GM12874 (cell line): ENCODE results near the gene NPPB.

Source experiments
- TF ChIP-seq, protein P1 (sequence below): IDR thresholded peaks from 2 replicates; pipeline ENCODE4 v1.5.1; 2011; ENCODE audit warnings: low read depth, mild to moderate bottlenecking, control low read depth, low read length, moderate library complexity; ENCODE audit not compliant: insufficient read depth

The NPPB gene

GRCh38 chr1:11828511-11828910 is 30.2 kb downstream of the NPPB start:
- TF ChIP-seq, protein P1, sequence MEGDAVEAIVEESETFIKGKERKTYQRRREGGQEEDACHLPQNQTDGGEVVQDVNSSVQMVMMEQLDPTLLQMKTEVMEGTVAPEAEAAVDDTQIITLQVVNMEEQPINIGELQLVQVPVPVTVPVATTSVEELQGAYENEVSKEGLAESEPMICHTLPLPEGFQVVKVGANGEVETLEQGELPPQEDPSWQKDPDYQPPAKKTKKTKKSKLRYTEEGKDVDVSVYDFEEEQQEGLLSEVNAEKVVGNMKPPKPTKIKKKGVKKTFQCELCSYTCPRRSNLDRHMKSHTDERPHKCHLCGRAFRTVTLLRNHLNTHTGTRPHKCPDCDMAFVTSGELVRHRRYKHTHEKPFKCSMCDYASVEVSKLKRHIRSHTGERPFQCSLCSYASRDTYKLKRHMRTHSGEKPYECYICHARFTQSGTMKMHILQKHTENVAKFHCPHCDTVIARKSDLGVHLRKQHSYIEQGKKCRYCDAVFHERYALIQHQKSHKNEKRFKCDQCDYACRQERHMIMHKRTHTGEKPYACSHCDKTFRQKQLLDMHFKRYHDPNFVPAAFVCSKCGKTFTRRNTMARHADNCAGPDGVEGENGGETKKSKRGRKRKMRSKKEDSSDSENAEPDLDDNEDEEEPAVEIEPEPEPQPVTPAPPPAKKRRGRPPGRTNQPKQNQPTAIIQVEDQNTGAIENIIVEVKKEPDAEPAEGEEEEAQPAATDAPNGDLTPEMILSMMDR: no peak

- TF ChIP-seq, protein P1: no peak
Measured at GRCh38 chr1:11826946-11827345, 31.8 kb downstream of the NPPB start.

DNA sequence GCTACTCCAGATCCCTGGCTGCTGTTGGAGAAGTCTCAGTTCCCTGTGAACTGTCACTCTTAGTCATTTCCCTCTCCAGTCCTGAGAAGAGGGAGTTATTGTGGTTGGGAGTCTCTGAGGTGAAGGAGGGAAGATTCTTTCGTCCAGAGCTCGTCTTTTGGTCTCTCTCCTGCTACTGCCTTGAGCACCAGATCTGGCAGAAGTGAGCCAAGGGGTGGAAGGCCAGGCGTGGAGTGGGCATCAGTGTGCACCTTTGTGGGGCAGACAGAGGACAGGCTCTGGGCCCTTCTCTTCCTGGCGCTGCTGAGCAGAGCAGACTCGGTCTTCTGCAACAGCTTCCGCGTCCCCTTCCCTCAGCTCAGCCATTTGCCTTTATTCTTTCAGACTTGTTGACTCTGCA is 33.6 kb downstream of the NPPB start:
- TF ChIP-seq, protein P1: no peak

DNA sequence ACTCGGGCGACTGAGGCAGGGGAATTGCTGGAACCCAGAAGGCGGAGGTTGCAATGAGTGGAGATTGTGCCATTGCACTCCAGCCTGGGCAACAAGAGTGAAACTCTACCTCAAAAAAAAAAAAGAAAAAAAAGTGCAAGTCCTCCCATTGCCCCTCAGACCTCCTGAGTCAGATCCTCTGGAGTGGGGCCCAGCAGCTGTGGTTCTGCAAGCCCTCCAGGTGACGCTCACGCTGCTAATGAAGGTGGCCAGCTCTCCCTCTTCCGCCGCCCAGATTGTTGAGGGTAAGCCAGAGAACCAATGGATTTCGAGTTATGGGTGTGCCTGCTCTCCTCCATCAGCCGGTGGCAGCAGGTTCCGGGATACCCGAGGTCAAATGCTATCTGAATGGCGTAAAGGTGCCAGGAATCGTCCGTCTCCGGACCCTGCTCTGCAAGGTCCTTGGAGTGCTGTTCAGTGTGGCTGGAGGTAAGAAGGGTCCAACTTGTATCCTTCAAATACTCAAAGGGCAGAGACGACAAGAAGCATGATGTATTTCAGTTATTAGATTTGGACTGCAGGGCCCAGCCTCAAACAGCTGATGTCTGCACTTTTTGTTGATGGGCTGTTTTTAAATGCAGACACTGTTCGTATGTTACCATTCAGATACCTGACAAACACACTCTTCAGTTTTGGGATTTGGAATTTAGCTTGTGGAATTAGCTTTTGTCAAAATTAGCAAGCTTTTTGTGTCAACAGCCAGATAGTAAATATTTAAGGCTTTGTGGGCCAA is 35.2 kb downstream of the NPPB start:
- TF ChIP-seq, protein P1: no peak

DNA sequence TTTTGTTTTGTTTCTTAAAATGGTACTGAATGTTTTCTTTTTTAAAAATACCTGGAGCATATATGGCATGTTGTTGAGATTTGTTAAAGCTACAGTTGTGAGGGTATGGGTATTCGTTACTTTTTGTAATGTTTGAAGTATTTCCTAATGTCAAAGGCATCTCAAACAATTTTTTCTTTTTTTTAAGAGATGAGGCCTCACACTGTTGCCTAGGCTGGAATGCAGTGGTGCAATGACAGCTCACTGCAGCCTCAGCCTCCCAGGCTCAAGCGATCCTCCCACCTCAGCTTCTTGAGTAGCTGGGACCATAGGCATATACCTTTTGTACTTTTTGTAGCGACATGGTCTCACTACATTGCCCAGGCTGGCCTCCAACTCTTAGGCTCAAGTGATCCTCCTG is 36.7 kb downstream of the NPPB start:
- TF ChIP-seq, protein P1: no peak

GRCh38 chr1:11817192-11817591 is 41.6 kb downstream of the NPPB start:
- TF ChIP-seq, protein P1: no peak

GRCh38 chr1:11813021-11813420 is 45.7 kb downstream of the NPPB start:
- TF ChIP-seq, protein P1: no peak
